HG03571 (cell line): Measurements from ENCODE around the gene RAB6B.

Experiments used
- ATAC-seq: cut with Tn5 transposase; IDR thresholded peaks from one replicate; pipeline ENCODE4 v1.9.1; 2021; ENCODE audit not compliant: unreplicated experiment

Gene RAB6B

GRCh38 chr3:133860519-133860918 lies 35.2 kb downstream of the RAB6B start:
- no peak for ATAC-seq

DNA sequence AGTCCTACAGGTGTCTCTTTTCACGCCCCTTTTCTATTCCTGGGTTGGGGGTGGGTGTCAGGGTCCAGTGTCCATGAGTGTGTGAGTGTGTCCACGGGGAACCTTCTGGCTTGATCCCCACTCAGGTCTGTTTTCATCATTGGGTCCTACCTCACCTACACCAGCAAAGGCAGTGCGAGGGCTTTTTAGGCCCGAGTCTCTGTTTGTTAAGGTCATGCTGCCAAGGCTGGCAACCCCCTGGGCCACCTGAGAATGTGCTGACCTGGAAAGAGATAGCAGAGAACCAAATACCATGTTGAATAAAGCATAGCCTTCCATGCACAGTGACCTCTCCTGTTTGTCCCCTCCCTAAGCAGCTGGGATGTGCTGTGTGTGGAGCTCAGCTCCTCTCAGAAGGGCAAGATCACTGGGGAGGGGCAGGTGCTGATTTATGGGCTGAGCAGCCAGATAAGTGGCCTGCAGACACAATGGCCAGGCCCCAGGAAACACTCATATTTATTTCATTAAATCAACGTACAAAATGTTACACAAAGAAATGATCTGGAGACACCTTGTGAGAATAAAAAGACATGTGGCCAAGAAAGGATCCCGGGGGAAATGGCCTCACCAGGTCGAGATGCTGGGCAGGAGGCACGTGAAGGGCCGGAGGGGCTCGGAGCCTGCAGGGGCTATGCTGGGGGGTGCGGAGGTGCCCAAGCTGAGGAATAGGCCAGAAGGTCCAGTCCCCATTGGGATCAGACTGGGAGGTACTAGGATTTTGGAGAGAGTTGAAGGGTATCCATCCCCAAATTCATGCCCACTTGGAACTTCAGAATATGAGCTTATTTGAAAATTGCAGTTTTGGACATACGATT lies 36.1 kb downstream of the RAB6B start:
- no peak for ATAC-seq

DNA sequence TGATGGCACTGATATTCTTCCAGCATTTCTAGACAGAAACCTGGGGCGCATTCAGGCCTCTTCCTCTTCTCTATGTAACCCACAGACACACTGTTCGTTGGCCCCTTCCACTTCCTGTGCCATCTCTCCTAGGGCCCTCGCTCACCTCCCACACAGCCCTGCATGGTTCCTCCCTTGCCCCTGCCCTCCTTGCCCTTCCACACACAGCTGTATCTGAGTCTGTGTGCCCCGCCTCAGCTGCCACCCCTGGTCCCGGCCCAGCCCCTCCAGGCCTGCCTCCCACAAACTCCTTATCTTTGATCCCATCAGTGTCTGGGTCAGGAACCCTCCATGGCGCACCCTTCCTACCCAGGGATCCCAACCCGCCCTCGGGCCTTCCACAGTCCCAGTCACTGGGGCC lies 37.9 kb downstream of the RAB6B start:
- no peak for ATAC-seq

- ATAC-seq, result no peak
These were observed 39.4 kb downstream of the RAB6B start for GRCh38 chr3:133856316-133856715.

DNA sequence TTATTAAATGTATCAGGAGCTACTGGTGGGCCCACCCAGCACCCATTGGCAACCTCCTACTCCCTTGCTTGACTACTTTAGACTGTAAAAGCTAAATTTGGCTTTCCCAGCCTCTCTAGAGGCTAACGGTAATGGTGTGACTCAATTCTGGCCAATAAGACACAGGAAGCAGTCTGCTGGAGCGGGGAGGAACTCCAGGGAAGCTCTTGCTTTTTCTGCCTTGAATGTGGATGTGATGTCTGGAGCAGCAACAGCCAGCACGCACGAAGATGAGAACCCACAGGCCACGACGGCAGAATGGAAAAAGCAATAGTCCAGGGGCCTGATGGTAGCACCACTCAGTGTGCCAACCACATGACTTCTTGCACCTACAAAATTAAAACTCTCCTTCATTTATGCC lies 39.9 kb downstream of the RAB6B start:
- no peak for ATAC-seq

DNA sequence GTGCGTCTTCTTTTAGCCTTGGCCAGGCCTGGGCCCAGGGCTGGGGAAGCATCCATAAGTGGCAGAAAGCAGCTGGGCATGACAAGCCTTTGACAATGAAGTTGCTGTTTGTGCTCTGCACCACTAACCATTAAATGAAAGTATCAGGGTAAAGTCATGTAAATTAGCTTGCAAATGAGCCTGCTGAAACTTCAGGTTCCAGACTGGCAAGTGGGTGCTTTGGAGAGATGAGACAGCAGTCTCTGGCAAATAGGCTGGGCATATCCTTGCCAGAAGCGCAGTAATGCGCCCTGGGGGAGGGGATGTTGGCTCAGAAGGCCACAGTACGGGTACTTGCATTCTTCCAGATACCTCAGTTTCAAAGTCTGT lies 40.7 kb downstream of the RAB6B start:
- no peak for ATAC-seq

DNA sequence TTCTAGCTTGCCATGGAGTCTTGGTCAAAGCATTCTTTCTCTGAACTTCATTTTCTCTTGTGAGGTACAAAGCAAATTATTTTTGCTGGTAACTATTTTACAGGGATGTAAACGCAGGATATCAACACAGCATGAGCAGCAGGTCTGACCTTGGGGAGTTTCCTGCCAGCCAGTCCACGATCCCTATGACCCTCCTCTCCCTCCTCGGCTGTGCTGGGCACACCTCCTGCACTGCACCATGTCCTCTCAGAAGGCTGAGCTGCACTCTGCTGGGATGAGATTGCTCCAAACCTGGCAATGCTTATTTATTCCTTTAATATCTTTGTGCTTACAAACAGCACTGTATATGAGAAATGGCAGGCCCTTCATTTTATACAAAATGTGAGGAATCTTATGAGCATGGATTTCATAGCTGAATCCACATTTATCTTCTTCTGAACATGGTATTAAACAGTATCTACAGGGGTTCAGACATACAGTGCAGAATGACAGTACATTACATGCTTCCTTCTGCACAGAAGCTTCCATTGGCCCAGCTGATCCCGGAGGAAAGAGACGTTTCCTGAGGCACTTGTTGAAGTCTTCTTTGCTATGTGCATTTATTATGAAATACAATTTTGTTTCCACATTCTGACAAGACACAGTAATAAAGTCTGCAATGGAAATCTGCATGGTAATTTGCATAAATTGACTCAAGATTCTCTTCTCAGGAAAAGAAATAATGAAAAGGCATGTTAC lies 41.2 kb downstream of the RAB6B start:
- ATAC-seq, result no peak

GRCh38 chr3:133853925-133854227 lies 41.8 kb downstream of the RAB6B start:
- ATAC-seq, result no peak

DNA sequence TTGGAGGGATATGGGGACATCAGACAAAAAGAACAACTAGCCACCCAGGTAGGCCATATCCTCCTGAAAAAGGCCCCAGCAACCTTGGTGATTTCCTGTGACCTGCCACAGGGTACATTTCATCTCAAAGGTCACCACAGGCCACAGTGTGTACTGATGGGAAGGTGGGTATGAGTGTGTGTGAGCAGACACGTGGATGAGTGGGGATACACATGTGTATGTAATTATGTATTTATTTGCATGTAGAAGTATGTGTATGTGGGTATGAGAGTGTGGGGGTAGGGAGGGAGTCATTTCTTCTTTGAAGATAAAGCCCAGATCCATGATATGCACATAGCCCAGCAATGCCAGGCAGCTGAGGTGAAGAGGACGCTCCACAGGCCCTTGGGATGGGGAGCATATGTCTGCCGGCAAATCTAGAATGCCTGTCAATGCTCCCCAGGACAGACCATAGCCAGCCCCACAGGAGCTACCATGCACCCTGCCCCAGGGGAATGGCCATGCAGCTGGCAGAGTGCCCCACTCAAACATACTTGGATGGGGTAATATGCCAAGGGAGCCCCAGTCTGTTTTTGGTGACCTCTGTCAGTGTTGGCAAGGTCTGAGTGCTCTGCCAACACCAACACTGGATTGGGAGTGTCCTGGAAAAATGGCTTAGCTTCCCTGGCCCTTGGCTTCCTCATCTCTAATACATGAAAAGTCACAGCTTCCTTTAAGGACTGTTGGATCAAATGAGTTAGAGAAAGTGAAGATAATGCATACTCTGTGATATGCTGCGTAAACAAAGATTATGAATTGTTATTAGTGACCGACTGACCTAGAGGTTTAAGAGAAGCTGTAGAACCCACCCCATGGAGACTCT lies 42.4 kb downstream of the RAB6B start:
- no peak for ATAC-seq

DNA sequence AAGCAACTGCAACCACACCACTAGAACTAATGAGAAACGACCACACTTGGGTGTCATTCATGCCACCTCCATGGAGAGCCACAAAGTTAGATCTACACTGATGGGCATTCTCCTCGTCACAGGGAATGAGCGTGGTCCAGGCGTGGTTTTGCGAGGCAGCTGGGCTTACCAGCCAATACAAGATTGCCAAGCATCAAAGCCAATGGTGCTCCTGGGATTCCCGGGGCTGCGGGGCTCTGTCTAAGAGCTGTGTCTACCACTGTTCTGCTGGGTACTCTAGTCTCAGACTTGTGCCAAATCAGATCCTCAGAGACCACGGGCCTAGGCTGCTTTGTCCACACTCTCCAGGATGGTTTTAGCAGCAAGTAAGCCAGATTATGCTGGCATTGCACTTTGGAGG lies 43.8 kb downstream of the RAB6B start:
- ATAC-seq, result no peak

GRCh38 chr3:133851266-133851906 lies 44.3 kb downstream of the RAB6B start:
- no peak for ATAC-seq

DNA sequence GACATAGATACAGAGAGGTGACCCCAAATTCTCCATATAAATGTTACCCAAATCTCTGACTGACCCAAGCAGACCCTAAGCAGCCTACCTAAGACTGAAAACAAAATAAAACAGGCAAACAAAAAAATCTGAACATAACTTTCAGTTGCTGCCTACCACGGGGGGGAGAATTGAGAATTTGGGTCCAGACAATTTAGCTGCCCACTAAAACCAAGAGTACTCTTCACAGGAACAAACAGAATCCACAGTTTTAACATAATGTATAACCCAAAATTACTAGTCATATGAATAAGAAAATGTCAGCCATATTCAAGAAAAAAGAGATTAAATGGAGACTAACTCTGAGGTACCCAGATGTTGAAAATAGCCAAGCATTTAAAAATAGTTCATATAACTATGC lies 45.6 kb downstream of the RAB6B start:
- no peak for ATAC-seq

DNA sequence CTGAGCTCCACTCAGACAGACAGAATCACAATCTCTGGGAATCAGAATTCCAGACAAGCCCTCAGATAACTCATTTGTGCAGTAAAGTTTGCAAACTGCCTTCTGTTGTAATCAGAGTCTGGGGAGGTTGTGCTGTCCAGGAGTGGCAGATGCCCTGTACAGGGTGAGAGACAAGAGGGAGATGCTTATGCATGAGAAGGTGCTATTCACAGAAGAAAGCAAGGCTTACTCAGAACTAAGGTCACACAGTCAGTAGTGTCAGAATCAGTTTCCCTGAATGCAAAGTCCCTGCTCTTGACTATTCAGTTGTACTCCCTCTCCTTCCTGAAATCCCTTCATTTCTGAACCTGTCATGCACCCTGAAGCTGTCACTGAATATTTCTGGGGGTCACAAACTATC lies 46.3 kb downstream of the RAB6B start:
- no peak for ATAC-seq

DNA sequence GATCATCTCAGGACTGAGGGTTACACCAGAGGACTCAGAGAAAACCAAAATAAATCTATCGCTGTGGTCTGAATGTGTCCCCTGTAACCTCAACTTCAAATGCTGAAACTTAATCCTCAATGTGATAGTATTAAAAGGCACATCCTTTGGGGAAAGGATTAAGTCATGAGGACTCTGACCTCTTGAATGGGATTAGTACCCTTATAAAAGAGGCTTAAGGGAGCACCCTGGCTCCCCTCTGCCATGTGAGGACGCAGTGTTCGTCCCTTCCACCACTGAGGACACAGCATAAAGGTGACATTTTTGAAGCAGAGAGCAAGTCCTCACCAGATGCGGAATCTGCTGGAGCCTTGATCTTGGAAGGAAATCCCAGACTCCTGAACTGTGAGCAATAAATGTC lies 50.6 kb downstream of the RAB6B start:
- no peak for ATAC-seq

GRCh38 chr3:133843634-133844033 lies 52.0 kb downstream of the RAB6B start:
- ATAC-seq, result no peak

DNA sequence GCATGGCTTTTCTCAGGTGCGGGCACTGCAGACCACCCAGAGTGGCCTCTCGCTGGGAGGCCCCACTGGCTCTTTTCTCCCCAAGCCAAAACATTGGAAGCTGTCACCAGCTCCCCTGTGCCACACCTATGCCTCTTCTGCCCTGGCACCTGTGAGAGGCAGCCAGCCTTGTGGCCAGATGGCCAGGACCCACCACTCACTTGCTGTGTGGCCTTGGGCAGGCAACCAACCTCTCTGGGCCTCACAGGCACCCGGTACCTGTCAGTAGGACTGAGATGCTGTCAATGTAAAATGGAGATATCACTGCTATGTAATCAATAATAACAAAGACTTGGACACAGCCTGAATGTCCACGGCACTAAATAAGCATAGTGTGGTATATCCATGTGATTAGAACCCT lies 53.5 kb downstream of the RAB6B start:
- ATAC-seq, result no peak

DNA sequence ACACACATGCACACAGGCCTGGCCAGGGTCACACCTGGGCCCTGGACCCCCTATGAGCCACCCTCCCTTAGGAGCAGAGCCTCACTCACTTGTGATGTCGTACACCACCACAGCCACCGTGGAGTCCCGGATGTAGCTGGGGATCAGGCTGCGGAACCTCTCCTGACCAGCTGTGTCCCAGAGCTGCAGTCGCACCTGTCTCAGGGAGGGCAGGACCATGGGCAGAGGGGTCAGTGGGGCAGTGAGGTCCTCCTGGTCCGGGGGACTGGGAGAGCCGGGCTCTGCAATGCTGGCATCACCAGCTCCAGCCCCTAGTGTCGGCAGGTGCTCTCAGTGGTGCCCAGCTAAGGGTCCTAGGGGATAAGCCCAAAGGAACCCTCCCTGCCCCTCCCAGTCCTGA lies 54.5 kb downstream of the RAB6B start:
- ATAC-seq, result no peak

- ATAC-seq, result no peak
These were observed 54.9 kb downstream of the RAB6B start for GRCh38 chr3:133840767-133841166.

GRCh38 chr3:133840055-133840737 lies 55.5 kb downstream of the RAB6B start:
- no peak for ATAC-seq

GRCh38 chr3:133838916-133839800 lies 56.5 kb downstream of the RAB6B start:
- ATAC-seq, result no peak
